SW 1271 (cell line): ENCODE measurements around the gene ROBO2.

Experiments used
- DNase-seq, 2 experiments: peaks; one replicate each; lab custom pipeline; 2025; lab: John Stamatoyannopoulos, UW

ROBO2 gene

DNA sequence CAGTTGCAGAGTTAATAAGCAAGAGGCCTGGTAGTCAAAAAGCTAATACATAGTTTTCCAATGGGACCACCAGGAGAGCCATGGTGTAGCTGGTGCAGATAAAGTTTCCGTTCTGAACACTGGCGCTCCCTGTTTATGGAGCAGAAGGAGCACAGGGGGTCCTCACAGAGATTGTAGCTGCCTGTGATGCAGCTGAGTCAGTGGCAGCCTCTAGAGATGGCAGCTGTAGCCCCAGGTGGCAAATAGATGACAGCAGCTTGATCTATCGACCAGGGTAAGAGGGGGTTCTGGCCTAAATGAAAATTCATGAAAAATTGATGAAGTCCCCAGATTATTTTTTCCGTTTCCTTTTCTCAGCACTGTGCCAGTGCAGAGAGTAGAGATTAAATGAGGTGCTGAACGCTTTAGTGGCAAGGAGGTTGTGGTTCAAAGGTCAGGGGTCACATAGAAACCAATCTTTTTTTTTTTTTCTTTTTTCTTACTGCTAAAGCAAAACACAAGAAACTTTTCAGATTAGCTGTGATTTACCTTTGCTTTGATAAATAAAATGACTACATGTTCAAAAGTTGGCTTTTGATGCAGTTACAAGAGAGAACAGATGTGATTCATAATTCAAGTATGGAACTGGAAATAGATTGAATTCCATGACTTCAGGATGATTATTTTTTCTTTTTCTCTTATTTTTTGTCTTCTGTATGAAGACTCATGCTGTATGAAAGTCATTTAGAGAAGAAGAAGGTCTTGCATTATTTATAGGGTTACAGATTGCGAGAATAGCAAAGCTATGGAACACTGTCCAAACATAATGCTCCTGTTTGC is 63.3 kb downstream of the ROBO2 start:
- no peak for DNase-seq

- no peak for DNase-seq
Observed at GRCh38 chr3:77122652-77123051, 82.8 kb downstream of the ROBO2 start.

GRCh38 chr3:77125966-77126365 is 86.1 kb downstream of the ROBO2 start:
- DNase-seq, result no peak

- no peak for DNase-seq
Observed at GRCh38 chr3:77134769-77135168, 94.9 kb downstream of the ROBO2 start.

DNA sequence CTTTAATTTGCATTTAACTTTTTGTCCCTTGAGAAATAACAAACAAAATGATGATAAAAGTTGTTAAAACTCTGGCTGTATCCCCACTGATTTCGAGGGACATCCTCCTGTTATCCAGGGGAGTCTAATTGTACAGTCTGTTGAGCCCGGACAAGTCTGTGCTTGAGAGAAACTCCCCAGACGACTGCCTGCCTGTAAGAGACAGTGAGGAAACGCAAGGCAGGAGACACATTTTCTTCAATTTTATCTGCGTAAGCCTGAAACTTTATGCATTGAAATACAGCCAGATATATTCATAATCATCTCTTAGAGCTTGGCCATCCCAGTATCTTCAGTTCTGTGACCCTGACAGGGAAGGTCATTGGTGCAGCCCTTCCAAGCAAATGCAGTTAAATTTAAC is 97.7 kb downstream of the ROBO2 start:
- DNase-seq, result no peak

DNA sequence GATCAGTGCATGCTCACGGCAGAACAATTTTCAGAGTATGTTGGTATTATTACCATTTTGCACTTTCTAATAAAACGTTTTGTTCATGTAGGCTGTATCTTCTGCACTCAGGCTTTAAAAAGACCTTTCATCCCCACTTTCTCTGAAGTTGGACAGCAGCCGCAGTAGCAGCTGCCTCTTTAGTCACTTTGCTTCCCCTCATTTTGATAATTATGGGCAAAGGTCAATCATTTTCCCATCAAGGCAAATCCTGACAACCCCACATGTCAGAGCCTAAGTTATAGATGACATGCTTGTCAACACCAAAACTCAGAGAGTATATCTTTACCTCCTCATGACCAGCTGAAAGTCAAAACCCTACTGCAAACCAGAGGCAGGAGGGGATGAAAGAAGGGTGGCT is 99.7 kb downstream of the ROBO2 start:
- DNase-seq, result no peak

GRCh38 chr3:77141423-77141822 is 101.5 kb downstream of the ROBO2 start:
- DNase-seq, result no peak

GRCh38 chr3:77142578-77142977 is 102.7 kb downstream of the ROBO2 start:
- no peak for DNase-seq

DNA sequence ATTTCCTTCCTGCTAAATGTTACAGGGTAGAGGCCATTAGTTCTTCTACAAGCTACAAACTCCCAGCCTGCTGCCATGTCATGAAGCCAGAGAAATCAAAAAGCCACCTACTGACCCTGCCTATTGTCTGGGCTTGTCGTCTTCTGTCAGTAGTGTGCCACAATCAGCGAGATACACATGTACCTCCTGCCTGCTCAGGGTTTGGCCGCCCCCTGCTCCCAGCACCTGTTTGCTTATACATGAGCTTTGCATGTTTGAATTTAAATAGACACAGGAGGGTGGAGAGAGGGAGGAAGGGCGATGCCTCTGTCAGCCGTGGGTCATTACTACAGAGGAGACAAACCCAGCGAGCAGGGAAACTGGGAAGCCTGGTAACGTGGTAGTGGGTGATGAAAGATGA is 106.1 kb downstream of the ROBO2 start:
- no peak for DNase-seq

GRCh38 chr3:77147836-77148578 is 108.1 kb downstream of the ROBO2 start:
- no peak for DNase-seq

DNA sequence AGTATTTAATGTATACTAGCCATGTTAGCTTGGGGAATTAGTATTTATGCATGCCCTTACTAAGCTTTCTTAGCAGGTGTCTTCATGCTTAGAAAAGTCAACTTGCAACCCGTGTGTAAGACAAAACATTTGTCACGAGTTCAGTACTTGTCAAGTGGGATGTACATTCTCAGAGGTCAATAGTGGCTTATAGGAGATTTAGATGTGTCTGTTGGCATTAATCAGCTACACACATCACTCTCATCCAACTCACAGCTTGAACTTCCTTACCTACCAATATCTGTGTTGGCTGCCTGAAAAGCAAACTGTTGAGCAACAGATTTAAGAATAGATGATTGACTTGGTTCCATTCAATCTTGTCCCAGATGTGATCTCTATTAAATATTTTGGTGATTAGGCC is 109.5 kb downstream of the ROBO2 start:
- no peak for DNase-seq

GRCh38 chr3:77150028-77150427 is 110.1 kb downstream of the ROBO2 start:
- DNase-seq, result no peak

GRCh38 chr3:77150759-77151158 is 110.9 kb downstream of the ROBO2 start:
- no peak for DNase-seq

DNA sequence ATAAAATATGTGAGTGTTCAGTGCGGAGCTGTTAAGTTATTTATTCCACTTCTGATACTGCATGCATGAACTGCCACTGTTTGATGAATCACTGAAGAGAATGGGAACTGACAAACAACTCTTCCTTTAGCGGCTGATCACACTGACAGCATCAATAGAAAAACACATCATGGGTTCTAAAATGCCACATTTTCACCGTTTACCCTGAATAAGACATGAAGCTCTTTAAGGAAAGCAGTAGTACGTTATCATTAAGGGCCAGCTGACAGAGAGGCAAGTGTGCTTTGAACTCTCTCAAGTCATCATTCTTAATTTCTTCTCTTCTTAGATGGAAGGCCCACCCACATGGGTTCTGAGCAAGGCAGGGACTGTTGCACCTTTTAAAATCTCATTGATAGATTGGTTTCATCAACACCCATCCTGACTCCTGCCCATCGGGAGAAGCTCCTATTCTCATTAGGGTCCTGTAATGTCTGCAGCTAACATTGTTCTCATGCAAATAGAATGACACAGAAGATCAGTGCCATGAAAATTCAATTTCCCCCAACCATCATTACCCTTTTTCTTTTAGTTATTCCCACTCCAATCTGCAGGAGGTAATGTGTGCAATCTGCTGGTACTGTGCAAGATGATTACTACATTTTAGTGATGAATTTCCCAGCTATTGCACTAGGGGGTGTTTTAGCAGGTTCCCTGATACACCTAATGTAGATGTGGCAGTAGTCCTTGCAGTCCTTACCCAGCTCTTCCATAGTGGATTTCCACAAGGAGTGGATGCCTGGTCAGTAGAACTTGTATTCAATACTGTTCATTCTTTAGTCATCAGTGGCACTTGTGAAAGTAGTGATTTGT is 119.1 kb downstream of the ROBO2 start:
- DNase-seq, result no peak

GRCh38 chr3:77160931-77161497 is 121.1 kb downstream of the ROBO2 start:
- no peak for DNase-seq

DNA sequence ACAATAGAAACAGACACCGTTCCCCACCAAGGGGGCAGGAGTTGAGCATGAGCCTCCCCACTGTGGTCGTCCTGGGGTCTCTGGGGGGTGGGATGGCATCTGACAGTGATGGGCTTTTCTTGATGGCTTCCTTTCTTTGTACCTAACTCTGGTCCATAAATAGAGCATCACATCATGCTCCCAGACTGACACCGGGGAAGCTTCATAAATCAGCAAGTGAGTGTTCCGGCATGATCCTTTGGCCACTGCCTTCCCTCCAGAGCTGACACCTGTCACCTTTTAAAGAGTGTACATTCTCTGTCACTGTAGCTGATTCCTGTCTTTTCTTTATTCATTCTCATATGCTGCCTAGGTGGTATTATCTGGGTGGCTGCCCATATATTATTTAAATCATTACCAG is 129.9 kb downstream of the ROBO2 start:
- no peak for DNase-seq

GRCh38 chr3:77171026-77171425 is 131.1 kb downstream of the ROBO2 start:
- DNase-seq, result no peak

DNA sequence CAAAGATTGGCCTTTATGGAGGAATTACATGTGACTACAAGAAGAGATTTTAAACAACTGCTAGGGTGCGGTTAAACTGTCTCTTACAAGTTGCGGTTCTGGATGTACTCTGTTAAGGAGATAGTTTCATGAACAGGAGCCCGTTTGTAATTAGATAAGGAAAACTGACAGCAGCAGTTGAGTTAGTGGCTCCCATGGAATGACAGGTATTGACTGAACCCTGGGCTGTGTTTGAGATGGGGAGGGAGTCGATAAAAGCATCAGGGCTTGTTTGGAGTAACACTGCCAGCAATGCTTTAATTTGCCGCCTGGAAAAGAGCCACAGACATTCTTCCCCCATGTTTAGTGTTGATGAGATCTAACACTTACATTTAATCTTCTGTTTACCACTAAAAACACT is 139.9 kb downstream of the ROBO2 start:
- DNase-seq, result no peak

- DNase-seq, result no peak
Observed at GRCh38 chr3:77182341-77182740, 142.4 kb downstream of the ROBO2 start.

DNA sequence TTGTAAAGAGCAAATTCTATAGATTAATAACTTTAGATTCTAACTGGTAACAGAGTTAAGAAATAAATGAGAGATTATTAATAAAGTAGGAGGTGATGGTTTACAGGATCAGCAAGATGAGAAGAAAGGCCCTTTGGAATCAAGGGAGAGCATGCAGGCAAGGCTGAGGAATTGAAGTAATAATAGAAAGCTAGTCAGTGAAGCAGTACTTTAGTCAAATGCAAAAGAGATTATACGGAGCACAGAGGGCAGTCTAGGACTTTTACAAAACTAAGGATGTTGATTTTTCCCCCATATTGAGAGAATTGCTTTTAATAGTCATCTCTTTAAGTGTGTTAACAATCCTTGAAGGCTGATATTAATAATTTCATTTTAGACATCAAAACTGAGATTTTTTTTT is 146.4 kb downstream of the ROBO2 start:
- no peak for DNase-seq

GRCh38 chr3:77186728-77187127 is 146.8 kb downstream of the ROBO2 start:
- no peak for DNase-seq

DNA sequence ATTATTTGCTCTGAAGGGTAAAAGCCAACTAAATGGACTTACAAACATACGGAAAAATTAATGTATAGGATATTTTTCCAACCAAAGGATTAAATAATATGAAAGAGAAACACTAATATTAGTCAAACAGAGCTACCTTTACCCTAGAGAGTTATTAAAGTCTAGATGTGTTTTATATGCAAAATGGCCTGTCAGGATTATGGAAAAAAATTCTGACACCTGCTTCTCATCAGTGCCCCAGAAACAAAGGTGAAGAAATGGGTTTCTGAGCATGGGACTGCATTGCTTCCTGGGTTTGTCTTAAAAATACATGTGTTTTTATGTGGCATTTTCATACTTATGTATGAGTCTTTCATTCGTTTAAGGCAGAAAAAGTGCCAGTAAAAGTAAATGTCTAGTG is 148.3 kb downstream of the ROBO2 start:
- no peak for DNase-seq
